Ovary (tissue), 9 donors: ENCODE results near the gene SMAP1. TPM values are rescaled to one million over a fixed set of nuclear protein-coding genes. Genes with fewer than 3 reads are reported as not detected.
"Not testable (repeated sequence)": the region's sequence is repeated elsewhere in the genome, so short reads cannot be mapped to it uniquely, and the experiment has no call there.

Experiments
- DNase-seq, 5 donors: peaks; one replicate each; pipeline ENCODE4 v3.0.0-alpha.2; 2019 to 2020
- H3K27ac ChIP-seq, 2 donors: fragments of 200-600 bp; one replicate each; pipeline versions ENCODE4 v1.5.1 to v1.8.0; 2019 to 2022
- H3K27me3 ChIP-seq: fragments of 200-600 bp; one replicate; pipeline ENCODE4 v1.8.0; 2022
- H3K36me3 ChIP-seq: fragments of 200-600 bp; sonication (generic); one replicate; pipeline ENCODE4 v1.5.1; 2019
- H3K4me1 ChIP-seq: one replicate; pipeline ENCODE4 v1.8.1; 2013; ENCODE audit warnings: mild to moderate bottlenecking, moderate library complexity; ENCODE audit not compliant: insufficient read depth
- H3K4me3 ChIP-seq: fragments of 200-600 bp; sonication (generic); one replicate; pipeline ENCODE4 v1.5.1; 2017
- H3K9me3 ChIP-seq, 2 donors: fragments of 200-600 bp in 1 of 2; sonication (generic) in 1 of 2; one replicate each; pipeline versions ENCODE4 v1.5.1 to v1.8.1; 2013 to 2019; ENCODE audit warnings: mild to moderate bottlenecking in 1 of 2, moderate library complexity in 1 of 2
- CTCF ChIP-seq, 3 donors: fragments of 450-650 bp in 2 of 3; fragments of 200-600 bp in 1 of 3; IDR thresholded peaks; one replicate each; pipeline versions ENCODE4 v1.5.1 to v1.8.0; 2016 to 2022; ENCODE audit warnings: antibody characterized with exemption in 3 of 3, mild to moderate bottlenecking in 1 of 3
- EP300 ChIP-seq: sonication (generic); formaldehyde crosslinking; IDR thresholded peaks from one replicate; pipeline ENCODE4 v1.6.1; 2017; ENCODE audit warnings: antibody characterized with exemption
- POLR2A ChIP-seq: fragments of 450-650 bp; IDR thresholded peaks from one replicate; pipeline ENCODE4 v1.6.1; 2017; ENCODE audit warnings: antibody characterized with exemption, mild to moderate bottlenecking, moderate library complexity
- WGBS, 3 donors: extraction: QIAGEN DNeasy Blood & Tissue Kit in 1 of 3; methylation state at CpG; one replicate each; pipeline versions ENCODE4 v1.1.5 to v1.1.7; 2013 to 2017; 5-methylcytosine and 5-hydroxymethylcytosine counted together
- intact Hi-C, 4 donors: fragments of 100-400 bp; cut with DNase I; formaldehyde crosslinking; loops; one replicate each; pipeline versions ENCODE4 v1.11.0 to v1.15.1; 2022 to 2023
- polyA plus RNA-seq, 2 donors: library from polyadenylated mRNA; stranded (reverse); fragments of 200-250 nt in 1 of 2; fragments of 350-450 nt in 1 of 2; fragmentation: Illumina TruSeq in 1 of 2; extraction: RNeasy Lipid Tissue Mini Kit (QIAGEN cat#74804) in 1 of 2; gene quantifications; one replicate each; pipeline ENCODE4 v1.2.3, GENCODE V29; 2013 to 2014
- total RNA-seq, 7 donors: library from RNA; depleted of rRNA in 2 of 7; stranded (reverse); fragments of >200 nt in 2 of 7; fragmentation: NEBNext Ultra II Directional in 3 of 7; extraction: Animal tissue kit (Norgen Biotek cat#: 25700) in 3 of 7; gene quantifications; one replicate each; pipeline versions ENCODE4 v1.1.0 to v1.2.4, GENCODE V29; 2016 to 2023
- donor health status: DM: no; HTN: no; CAD: no; lungs with moderate emphysema.
- donor health status: DM: no; HTN: no; CAD: no.
- donor health status: Bipolar disorder and iron deficiency.
- donor health status: DM: yes; HTN: yes; CAD: no.
- donor health status: DM: no; HTN: no; CAD: no.
- donor health status: DM: yes; HTN: yes; CAD: no.

SMAP1 gene
- total and polyA plus RNA-seq, 9 donors: 10.8 to 34.1 (median 18.6) TPM

GRCh38 chr6:70738028-70738427 lies 70.3 kb downstream of the SMAP1 start:
- no peak overlapping the region for H3K27ac ChIP-seq
- H3K36me3 ChIP-seq: no peaks in the 10 kb centered on the region
- H3K27me3 ChIP-seq: no peaks in the 10 kb centered on the region
- no peaks in the 10 kb centered on the region for H3K4me1 ChIP-seq
- intact Hi-C loops: loop anchor here in 1 of 4 donors (10.0 kb wide), 1 partner anchor 1633 kb away; no protein-coding TSS in a partner anchor
- TF ChIP-seq POLR2A (no peak), CTCF (IDR thresholded peaks at IDR 0.05) (no peak), EP300 (no peak)
- no peak for DNase-seq
- 93 to 99% (median 99%) methylated on average over 2 of the region's 2 CpGs for WGBS, 3 donors
- H3K9me3 ChIP-seq: no peaks in the 10 kb centered on the region
- no peak overlapping the region for H3K4me3 ChIP-seq

- H3K4me1 ChIP-seq: no peaks in the 10 kb centered on the region
- H3K36me3 ChIP-seq: no peaks in the 10 kb centered on the region
- intact Hi-C loops: loop anchor here in 1 of 4 donors (10.0 kb wide), 1 partner anchor 1635 kb away; no protein-coding TSS in a partner anchor
- H3K9me3 ChIP-seq: no peaks in the 10 kb centered on the region
- TF ChIP-seq EP300 (no peak), POLR2A (no peak), CTCF (IDR thresholded peaks at IDR 0.05) (no peak)
- H3K4me3 ChIP-seq: no peak overlapping the region
- WGBS, 3 donors: 97 to 100% (median 98%) methylated on average over 2 of the region's 2 CpGs
- no peak for DNase-seq
- H3K27me3 ChIP-seq: no peaks in the 10 kb centered on the region
- no peak overlapping the region for H3K27ac ChIP-seq
These were observed 71.9 kb downstream of the SMAP1 start for GRCh38 chr6:70739534-70739933.

- H3K27ac ChIP-seq, DNase-seq, H3K9me3 ChIP-seq, H3K27me3 ChIP-seq, H3K4me3 ChIP-seq, H3K36me3 ChIP-seq, H3K4me1 ChIP-seq: not testable (repeated sequence)
- WGBS, 3 donors: 98 to 100% (median 98%) methylated on average over 2 of the region's 2 CpGs
- intact Hi-C loops: loop anchor here in 1 of 4 donors (1.0 kb wide), 1 partner anchor 66 kb away; no protein-coding TSS in a partner anchor
These were observed 73.1 kb downstream of the SMAP1 start for GRCh38 chr6:70740746-70741145.

GRCh38 chr6:70742462-70742861 lies 74.8 kb downstream of the SMAP1 start:
- intact Hi-C loops, DNase-seq, H3K4me3 ChIP-seq, H3K27me3 ChIP-seq, H3K4me1 ChIP-seq, H3K9me3 ChIP-seq, H3K27ac ChIP-seq, H3K36me3 ChIP-seq: not testable (repeated sequence)
- 93 to 94% (median 93%) methylated on average over 3 of the region's 3 CpGs for WGBS, 3 donors

GRCh38 chr6:70753870-70754380 lies 86.2 kb downstream of the SMAP1 start:
- TF ChIP-seq EP300 (no peak), CTCF (IDR thresholded peaks at IDR 0.05) (no peak), POLR2A (no peak)
- intact Hi-C loops: no loop called here
- Histone ChIP-seq H3K4me3 (no peak overlapping the region), H3K27me3 (no peaks in the 10 kb centered on the region), H3K27ac (no peak overlapping the region), H3K36me3 (no peaks in the 10 kb centered on the region), H3K9me3 (no peaks in the 10 kb centered on the region), H3K4me1 (no peaks in the 10 kb centered on the region)
- no peak for DNase-seq
- 58 to 67% (median 58%) methylated on average over 1 of the region's 1 CpG for WGBS, 3 donors
